Limb (tissue), 2 donors: ENCODE data around the gene MSH4.
A peak's percentile ranks its signal among the peaks of the same experiment; 100 is the strongest.
"Not testable (repeated sequence)": the region's sequence is repeated elsewhere in the genome, so short reads cannot be mapped to it uniquely, and the experiment has no call there.

Experiments
- DNase-seq, 2 donors: peaks; one replicate each; pipeline ENCODE4 v3.0.0-alpha.2; 2016; ENCODE audit errors: extremely low spot score in 2 of 2

MSH4 gene

DNA sequence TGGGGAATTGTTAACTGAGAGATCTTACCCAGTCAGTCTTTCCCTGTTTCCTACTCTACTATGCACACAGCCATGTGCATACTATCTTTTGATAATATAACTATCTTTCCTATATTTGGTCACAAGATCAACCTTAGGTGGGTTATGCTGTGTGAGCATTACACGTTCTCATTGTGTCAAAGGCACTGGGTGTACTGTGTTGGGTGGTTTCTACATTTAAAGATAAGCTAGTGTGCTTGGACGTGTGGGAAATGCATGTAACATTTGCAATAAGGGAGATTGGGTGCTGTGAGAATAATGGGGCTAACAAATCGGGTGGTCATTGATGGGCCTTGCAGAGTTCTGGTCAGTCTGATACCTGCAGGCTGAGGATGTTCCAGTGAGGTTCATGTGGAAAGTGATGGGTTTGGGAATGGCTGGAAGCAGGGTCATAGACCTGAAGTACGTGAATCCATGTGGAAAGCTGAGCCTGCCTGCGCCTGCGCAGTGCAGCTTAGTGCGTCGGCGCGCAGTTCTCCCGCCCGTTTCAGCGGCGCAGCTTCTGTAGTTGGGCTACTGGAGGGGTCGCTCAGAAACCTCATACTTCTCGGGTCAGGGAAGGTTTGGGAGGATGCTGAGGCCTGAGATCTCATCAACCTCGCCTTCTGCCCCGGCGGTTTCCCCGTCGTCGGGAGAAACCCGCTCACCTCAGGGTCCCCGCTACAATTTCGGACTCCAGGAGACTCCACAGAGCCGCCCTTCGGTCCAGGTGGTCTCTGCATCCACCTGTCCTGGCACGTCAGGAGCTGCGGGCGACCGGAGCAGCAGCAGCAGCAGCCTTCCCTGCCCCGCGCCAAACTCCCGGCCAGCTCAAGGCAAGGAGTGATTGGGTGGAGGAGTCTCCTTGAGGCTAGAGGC is at the start of gene MSH4:
Gene MSH4 (plus strand): TSS at position 507 of the 897 bp plus-strand sequence. CDS start 104 bp downstream, at position 611.
- DNase-seq, result no peak

DNA sequence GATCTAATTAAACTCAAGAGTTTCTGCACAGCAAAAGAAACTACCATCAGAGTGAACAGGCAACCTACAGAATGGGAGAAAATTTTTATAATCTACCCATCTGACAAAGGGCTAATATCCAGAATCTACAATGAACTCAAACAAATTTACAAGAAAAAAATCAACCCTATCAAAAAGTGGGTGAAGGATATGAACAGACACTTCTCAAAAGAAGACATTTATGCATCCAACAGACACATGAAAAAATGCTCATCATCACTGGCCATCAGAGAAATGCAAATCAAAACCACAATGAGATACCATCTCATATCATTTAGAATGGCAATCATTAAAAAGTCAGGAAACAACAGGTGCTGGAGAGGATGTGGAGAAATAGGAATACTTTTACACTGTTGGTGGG is 39.5 kb upstream of the MSH4 start:
- DNase-seq, result not testable (repeated sequence)

DNA sequence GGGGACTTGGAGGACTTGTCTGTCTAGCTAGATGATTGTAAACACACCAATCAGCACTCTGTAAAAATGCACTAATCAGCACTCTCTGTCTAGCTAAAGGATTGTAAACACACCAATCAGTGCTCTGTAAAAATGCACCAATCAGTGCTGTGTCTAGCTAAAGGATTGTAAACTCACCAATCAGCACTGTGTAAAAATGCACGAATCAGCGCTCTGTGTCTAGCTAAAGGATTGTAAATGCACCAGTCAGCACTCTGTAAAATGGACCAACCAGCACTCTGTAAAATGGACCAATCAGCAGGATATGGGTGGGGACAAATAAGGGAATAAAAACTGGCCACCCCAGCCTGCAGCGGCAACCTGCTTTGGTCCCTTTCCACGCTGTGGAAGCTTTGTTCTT is 38.1 kb upstream of the MSH4 start:
- not testable (repeated sequence) for DNase-seq

DNA sequence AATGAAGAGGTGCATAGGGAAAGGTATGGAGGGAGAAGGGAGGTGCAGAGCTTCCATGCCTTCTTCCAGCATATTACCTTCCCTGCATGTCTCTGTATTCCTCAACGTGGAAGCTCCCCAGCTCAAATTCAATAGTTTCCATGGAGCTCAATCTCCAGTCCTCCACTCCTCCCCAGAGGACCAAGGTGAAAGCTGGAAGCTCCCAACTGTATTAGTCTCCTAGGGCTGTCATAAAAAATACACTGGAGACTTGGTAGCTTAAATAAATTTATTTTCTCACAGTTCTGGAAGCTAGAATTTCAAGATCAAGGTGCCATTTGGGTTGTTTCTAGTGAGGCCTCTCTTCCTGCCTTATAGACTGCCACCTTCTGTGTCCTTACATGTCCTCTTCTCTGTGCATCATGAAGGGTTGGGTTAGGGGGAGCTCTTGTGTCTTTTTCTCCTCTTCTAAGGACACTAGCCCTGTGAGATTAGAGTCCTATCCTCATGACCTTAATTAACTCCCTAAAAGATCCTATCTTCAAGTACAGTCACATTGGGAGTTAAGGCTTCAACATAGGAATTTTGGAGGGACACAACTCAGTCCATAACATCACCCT is 32.5 kb upstream of the MSH4 start:
- DNase-seq, result no peak

DNA sequence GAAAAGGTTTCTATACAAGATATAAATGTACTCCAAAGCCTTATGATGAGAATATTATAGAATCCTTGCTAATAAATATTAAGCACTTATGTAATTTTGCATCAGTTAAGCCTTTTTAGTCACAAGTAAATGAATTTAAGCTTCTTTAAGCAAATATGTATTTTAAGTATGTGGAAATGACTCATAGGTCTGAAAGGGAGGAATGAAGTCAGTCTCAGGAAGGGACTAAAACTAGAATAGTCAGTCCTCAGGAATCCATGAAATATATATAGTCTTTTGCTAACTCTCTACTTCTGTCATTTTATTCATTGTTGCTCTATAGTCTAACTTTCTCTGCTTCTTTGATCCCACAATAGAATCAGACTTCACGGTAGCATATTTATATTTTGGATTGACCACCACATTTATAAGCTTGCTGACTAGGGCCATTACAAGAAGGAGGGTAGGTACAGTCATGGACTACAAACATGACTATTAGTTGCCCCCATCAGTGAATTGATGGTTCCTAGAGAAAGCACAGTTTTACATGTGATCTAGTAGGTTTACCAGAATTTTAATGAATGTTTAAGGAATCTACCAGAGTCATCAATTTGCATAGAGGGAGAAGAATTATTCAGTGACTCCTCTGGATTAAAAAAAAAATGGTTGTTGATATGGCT is 30.9 kb upstream of the MSH4 start:
- no peak for DNase-seq

DNA sequence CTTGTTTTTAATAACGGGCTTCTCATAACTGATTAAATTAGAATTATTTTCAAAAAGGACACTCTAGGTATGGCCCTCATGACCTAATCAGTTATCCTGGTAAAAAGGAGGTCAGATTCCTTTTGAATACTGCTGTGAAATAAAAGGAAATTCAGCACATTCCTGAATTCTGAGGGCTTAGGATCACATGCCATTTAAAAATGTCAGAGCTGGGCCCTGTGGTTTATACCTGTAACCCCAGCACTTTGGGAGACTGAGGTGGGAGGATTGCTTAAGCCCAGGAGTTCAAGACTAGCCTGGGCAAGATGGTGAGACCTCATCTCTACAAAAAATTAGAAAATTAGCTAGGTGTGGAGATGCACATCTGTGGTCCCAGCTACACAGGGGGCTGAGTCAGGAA is 28.7 kb upstream of the MSH4 start:
- no peak for DNase-seq

DNA sequence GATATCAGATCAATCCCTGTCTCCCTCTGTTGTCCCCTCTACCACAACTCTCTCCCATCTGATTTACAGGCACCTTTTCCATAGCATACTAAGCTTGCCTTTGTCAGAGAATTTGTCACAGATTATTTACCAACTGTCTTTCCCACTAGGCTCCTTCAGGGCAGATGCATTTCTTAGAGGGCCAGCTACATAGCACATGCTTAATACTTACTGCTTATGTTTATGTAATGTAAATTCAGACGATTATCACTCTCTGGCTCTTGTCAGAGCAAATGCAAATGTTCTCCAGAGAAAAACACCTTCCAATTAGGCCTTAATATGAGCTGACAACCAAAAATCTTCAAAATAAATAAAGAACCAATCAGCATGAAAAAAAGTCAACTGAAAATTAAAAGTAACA is 25.9 kb upstream of the MSH4 start:
- DNase-seq, result no peak

DNA sequence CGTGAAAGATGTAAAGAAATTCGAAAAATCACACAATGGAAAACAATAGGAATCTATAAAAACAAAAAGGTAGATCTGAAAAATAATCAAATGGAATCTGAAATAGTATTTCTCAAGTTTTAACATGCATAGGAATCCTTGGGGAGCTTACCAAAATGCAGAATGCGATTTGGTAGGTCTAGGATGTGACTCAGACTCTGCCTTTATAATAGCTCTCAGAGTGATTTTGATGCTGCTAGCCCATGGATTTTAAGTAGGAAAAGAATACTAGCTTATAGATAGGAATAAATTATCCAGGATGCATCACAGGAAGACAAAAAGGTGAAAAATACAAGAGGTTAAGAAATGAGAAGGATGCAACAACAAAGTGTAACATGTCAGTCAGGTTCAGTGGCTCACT is 24.7 kb upstream of the MSH4 start:
- no peak for DNase-seq

DNA sequence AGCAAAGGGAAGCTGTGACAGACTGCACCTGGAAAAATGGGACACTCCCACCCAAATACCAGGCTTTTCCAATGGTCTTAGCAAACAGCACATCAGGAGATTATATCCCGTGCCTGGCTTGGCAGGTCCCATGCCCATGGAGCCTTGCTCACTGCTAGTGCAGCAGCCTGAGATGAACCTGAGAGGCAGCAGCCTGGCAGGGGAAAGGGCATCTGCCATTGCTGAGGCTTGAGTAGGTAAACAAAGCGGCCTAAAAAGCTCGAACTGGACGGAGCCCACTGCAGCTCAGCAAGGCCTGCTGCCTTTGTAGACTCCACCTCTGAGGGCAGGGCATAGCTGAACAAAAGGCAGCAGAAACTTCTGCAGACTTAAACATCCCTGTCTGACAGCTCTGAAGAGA is 18.9 kb upstream of the MSH4 start:
- not testable (repeated sequence) for DNase-seq

DNA sequence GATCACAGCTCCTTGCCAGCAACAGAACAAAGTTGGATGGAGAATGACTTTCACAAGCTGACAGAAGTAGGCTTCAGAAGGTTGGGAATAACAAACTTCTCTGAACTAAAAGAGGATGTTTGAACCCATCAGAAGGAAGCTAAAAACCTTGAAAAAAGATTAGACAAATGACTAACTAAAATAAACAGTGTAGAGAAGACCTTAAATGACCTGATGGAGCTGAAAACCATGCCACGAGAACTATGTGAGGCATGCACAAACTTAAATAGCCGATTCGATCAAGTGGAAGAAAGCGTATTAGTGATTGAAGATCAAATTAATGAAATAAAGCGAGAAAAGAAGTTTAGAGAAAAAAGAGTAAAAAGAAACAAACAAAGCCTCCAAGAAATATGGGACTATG is 18.0 kb upstream of the MSH4 start:
- not testable (repeated sequence) for DNase-seq

DNA sequence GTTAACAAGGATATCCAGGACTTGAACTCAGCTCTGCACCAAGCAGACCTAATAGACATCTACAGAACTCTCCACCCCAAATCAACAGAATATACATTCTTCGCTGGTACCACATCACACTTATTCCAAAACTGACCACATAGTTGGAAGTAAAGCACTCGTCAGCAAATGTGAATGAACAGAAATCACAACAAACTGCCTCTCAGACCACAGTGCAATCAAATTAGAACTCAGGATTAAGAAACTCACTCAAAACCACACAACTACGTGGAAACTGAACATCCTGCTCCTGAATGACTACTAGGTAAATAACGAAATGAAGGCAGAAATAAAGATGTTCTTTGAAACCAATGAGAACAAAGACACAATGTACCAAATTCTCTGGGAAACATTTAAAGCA is 16.5 kb upstream of the MSH4 start:
- DNase-seq, result not testable (repeated sequence)

DNA sequence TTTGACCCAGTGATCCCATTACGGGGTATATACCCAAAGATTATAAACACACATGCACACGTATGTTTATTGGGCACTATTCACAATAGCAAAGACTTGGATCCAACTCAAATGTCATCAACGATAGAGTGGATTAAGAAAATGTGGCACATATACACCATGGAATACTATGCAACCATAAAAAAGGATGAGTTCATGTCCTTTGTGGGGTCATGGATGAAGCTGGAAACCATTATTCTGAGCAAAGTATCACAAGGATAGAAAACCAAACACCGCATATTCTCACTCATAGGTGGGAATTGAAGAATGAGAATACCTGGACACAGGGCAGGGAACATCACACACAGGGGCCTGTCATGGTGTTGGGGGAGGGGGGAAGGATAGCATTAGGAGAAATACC is 12.8 kb upstream of the MSH4 start:
- DNase-seq, result not testable (repeated sequence)

DNA sequence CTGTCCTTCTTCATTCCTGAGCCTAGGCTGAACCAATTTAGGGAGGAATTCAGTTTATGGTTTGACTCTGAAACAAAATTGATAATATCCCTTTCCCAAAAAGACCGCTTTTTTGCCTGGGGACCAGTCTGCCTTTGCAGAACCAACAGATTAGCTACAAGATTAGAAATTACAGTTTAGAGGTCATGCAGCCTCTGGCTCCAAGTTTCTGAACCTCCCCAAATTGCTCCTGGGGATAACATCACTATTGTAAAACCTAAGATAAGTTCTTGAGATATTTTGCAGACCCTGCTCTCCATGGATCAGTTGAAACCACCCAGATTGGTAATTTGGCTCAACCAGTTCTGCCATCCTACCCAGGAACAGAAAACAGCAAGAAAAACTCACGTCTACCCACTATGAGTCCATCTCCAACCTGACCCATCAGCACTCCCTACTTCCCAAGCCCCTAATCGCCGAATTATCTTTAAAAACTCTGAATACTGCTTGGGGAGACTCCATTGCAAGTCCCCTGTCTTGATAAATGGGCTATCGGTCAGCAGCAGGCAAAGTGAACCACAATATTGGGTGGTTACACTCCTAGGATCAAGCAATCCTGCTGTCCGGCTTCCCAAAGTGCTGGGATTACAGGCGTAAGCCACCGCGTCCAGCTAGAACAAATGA is 11.2 kb upstream of the MSH4 start:
- no peak for DNase-seq

DNA sequence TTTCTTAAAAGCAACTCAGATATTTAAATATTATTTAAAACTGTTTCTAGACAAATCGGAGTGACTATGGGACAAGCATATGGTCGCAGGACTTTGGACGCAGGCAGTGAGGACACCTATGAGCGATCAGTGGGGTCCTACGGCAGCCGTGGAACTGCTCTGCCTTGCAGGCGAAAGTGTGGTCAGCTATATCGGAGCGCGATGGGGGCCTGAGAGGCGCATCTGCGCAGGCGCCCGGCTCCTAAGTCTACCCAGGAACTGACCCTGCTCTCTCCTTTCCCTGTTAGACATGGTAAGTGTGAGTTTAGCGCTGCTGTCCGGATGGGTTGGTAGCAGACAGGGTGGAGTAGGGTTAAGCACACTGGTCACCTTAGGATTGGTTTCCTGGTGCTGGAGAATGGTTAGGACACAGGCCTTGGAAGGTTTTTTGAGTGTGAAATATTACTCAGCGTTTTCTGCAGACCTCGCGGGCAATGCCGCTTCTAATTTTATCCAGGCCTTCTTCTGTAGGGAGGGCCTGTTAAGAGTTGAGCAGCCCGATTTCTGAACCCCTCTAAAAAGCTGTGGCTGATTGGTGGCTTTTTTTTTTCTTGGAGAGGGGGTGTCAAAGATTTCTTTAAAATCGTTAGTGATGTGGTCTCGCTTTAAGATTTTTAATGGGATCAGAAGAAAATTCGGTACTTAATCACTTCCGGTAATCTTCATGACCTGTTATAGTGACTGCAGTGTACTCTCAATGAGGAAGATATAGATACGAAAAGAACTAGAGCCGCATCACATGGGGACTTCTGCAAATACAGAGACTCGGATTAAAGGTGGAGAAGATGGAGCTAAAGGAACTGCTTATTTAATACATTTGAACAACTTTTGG is 10.5 kb upstream of the MSH4 start, which contains the start of gene RABGGTB:
Gene RABGGTB (plus strand): TSS at position 274 of the 871 bp plus-strand sequence. CDS start 16 bp downstream, at position 290.
- DNase-seq, result peak; percentile 96 to 97

DNA sequence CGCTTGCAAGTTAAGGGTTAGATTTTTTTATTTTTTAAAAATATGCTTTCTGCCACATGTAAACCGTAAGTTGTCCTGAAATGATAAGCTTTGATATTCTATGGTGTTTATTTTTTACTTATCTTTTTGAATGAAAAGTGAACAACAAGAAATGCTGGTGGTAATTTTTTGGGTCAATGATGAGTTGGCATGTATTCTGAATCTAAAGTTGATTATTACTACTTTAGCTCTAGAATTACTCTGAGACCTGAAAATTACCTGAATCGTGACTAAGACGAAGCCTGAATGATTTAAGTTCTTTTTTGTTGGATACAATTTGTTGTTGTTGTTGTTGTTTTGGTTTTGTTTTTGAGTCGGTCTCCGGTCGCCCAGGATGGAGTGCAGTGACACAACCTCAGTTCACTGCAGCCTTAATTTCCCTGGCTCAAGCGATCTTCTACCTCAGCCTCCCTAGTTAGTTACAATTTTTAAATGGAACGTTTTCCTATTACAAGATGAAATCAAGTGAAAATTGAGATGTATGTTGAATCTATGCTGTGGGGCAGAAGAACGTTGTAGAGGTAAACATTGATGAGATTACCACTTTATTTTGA is 9.7 kb upstream of the MSH4 start:
- no peak for DNase-seq

DNA sequence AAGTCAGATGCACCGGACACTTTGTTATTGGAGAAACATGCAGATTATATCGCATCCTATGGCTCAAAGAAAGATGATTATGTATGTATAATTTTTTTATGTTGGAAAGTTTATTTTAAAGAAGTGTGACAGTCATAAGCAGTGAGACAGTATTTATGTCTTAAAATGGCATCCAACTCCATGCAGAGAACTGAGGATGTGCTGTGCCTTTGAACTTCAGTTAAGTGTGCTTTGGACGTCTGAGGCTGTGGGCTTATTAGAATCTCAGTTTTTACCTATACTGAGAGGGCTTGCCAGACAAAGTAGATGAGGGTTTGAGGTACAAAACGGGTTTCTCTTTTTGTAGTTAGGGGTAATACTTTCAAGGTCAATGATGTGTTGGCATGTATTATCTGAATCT is 9.2 kb upstream of the MSH4 start:
- no peak for DNase-seq

DNA sequence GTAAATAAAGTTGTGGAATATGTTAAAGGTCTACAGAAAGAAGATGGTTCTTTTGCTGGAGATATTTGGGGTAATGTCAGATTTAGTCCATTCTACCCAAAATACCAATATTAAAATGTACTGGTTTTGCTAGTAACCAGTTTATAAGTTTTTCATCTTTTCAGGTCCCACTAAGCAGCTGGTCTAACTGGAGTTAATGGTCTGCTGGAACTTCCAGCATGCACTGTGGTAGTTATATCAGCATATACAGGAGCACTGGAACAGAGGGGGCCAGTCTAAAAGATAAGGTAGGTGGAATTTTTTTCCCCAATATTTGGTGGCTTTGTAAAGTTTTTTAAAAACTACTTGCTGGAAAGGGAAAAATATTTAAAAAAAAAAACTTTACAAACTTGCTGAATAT is 6.7 kb upstream of the MSH4 start:
- no peak for DNase-seq

DNA sequence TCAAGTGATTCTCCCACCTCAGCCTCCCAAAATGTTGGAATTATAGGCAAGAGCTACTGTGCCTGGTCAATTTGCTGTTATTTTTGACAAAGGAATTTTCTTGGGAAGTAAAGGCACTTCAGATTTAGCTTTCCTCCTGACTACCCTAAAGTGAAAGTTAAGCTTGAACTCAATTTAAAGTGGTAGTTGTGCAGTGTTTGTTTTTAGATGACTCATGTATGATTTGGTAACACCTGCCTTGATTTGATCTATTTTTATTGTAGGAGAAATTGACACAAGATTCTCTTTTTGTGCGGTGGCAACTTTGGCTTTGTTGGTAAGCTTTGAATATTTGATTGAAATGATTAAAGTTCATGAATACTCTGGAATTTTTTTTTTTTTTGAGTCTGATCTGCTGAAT is 5.7 kb upstream of the MSH4 start:
- DNase-seq, result no peak

DNA sequence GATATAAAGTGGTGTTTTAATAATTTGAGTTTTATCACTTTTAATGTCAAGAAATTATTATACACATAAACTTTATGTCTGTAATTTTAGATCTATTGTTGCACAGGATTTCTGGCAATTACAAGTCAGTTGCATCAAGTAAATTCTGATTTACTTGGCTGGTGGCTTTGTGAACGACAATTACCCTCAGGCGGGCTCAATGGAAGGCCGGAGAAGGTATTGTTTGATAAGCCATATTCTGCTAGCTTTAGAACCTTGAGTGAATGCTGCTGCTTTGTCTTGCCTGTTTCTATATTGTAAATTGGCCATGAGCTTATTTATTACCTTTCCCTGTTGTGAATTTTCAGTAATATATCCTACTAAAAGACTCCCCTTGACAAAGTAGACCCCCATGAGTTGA is 4.6 kb upstream of the MSH4 start:
- DNase-seq, result no peak

DNA sequence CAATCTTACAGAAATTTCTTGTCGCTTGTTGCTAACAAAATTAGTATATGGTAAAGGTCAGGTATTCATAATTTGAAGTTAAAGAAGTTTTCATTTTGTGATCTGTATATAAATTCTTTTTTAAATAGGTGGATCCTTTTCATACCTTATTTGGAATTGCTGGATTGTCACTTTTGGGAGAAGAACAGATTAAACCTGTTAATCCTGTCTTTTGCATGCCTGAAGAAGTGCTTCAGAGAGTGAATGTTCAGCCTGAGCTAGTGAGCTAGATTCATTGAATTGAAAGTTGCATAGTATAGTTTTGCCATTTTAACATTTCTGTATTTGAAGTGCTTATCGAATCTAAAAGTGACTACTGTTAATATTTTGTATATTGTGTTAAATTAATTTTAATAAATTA is 2.3 kb upstream of the MSH4 start:
- DNase-seq, result no peak
